Measurements from ENCODE around the gene MRPL28. TPM values are rescaled to one million over a fixed set of nuclear protein-coding genes. Genes with fewer than 3 reads are reported as not detected.
"Not testable (repeated sequence)": the region's sequence is repeated elsewhere in the genome, so short reads cannot be mapped to it uniquely, and the experiment has no call there.

MRPL28 gene
- total RNA-seq, 1 donor from 2014 or later, result 47.8 TPM

DNA sequence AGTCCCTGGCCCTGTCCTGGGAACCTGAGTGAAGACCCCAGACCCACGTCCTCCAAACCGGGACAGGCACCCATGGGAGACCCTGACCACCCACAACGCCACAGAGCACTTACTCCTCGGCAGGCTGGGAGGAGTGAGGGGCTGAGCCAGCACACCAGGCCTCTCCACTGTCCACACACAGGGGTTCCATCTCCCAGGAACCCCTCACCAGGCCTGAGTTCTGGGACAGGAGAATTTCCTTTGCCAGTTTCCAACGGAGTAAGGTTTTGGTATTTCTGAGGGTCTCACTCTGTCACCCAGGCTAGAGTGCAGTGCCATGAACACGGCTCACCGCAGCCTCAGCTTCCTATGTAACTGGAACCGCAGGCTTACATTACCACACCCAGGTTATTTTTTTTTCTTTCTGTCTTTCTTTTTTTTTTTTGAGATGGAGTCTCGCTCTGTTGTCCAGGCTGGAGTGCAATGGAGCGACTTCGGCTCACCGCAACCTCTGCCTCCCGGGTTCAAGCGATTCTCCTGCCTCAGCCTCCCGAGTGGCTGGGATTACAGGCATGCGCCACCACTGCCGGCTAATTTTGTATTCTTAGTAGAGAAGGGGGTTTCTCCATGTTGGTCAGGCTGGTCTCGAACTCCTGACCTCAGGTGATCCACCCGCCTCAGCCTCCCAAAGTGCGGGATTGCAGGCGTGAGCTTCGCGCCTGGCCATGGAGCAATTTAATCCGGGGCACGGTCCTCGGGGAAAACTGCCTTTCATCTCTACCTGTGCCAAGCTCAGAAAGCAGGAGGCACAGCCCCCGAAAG is 9.8 kb upstream of the MRPL28 start:
- no peaks in the 10 kb centered on the region for H3K9me3 ChIP-seq
- intact Hi-C loops (cut with DNase I), result loop anchor here (5.0 kb wide), 3 partner anchors 42 to 207 kb away; partner anchors contain the start of gene CAPN15
- TF ChIP-seq, protein P1, sequence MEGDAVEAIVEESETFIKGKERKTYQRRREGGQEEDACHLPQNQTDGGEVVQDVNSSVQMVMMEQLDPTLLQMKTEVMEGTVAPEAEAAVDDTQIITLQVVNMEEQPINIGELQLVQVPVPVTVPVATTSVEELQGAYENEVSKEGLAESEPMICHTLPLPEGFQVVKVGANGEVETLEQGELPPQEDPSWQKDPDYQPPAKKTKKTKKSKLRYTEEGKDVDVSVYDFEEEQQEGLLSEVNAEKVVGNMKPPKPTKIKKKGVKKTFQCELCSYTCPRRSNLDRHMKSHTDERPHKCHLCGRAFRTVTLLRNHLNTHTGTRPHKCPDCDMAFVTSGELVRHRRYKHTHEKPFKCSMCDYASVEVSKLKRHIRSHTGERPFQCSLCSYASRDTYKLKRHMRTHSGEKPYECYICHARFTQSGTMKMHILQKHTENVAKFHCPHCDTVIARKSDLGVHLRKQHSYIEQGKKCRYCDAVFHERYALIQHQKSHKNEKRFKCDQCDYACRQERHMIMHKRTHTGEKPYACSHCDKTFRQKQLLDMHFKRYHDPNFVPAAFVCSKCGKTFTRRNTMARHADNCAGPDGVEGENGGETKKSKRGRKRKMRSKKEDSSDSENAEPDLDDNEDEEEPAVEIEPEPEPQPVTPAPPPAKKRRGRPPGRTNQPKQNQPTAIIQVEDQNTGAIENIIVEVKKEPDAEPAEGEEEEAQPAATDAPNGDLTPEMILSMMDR (IDR thresholded peaks at IDR 0.05), result no peak
- no peaks in the 10 kb centered on the region for H3K27me3 ChIP-seq
- peak overlapping the region; percentile 86 to 98 for H3K4me3 ChIP-seq
- no peak for DNase-seq (ENCODE audit: low spot score in 2 of 2)
- peaks cover 5 to 12% of the 10 kb centered on the region in 2 donors for H3K4me1 ChIP-seq
- peaks cover 19 to 20% of the 10 kb centered on the region in 2 donors for H3K36me3 ChIP-seq
- H3K27ac ChIP-seq, result no peak overlapping the region

DNA sequence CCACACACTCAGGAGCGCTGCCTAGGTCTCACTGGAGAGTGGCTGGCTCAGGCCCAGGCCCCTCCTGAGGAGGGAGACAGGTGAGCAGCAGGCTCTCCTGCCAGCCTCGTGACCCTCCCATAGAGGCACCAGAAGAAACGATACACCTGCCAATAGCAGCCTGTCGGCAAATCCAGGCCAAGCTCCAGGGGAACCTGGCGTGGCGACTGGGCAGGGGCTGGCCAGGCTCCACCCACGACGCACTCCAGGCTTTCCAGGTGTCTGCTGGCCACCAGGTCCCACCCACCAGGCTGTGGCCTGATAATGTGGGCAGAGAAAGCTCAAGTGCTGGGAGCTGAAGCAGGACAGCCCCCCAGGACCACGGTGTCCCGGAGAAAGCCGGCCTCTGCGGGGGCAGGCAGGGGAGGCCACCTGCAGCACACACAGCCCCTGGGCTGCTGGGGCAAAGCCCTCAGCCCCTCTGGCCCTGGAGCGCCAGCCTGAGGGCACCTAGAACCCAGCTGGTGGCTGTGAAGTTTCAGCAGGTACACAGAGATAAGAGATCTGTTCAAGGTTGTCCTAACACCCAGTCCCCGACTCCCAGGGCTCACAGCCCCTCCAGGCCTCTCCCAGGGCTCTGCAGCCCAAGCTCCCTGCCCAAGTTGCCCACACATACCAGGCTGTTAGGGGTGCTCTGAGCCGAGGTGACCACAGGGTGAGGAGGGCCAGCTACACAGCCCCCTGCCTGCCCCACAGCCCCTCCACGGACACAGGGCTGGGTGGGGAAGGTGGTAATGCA is 9.0 kb upstream of the MRPL28 start:
- intact Hi-C loops (cut with DNase I), result no loop called here
- Histone ChIP-seq H3K9me3 (no peaks in the 10 kb centered on the region), H3K4me3 (no peak overlapping the region), H3K27me3 (no peaks in the 10 kb centered on the region), H3K4me1 (peaks cover 5 to 12% of the 10 kb centered on the region in 2 donors), H3K27ac (no peak overlapping the region), H3K36me3 (peaks cover 27 to 28% of the 10 kb centered on the region in 2 donors)
- TF ChIP-seq, protein P1 (IDR thresholded peaks at IDR 0.05), result no peak
- no peak for DNase-seq (ENCODE audit: low spot score in 2 of 2)

DNA sequence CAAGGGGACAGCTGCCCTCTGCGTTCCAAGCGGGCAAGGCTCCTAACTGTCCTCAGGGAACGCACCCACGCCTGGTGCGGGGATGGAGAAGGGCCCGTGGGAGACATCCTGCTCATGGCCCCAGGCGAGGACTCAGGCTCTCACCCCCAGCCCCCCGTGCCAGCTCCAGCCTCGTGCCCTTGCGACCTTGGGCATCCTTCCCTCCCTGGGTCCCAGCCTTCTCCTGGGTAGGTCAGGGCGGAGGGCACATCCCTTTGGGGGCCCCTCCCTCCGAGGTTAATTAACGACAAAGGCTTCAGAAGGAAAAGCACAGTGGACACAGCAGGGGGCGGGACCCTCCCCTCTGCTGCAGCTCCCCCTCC is 8.5 kb upstream of the MRPL28 start:
- no peaks in the 10 kb centered on the region for H3K27me3 ChIP-seq
- H3K4me3 ChIP-seq, result no peak overlapping the region
- peaks cover 5 to 12% of the 10 kb centered on the region in 2 donors for H3K4me1 ChIP-seq
- intact Hi-C loops (cut with DNase I), result no loop called here
- no peak overlapping the region for H3K27ac ChIP-seq
- H3K36me3 ChIP-seq, result peaks cover 30 to 33% of the 10 kb centered on the region in 2 donors
- DNase-seq (ENCODE audit: low spot score in 2 of 2), result no peak
- no peaks in the 10 kb centered on the region for H3K9me3 ChIP-seq
- TF ChIP-seq, protein P1 (IDR thresholded peaks at IDR 0.05), result no peak

DNA sequence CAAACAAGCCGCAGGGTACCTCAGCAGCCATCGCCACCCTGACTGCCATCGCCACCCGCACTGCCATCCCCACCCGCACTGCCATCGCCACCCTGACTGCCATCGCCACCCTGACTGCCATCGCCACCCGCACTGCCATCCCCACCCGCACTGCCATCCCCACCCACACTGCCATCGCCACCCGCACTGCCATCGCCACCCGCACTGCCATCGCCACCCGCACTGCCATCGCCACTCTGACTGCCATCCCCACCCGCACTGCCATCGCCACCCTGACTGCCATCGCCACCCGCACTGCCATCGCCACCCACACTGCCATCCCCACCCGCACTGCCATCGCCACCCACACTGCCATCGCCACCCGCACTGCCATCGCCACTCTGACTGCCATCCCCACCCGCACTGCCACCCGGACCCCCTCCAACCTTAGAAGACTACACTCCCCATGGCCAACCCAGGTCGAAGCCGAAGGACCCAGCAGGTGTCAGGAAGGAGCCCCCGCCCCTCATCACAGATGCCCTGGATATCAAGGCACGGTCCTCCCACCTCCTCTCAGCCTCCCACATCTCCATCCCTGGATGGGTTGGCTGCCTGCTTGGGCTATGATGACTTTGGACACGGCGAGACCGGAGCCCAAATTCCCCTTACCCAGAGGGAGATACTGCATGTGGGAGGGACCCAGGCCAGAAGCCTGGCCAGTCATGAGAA is 7.9 kb upstream of the MRPL28 start:
- intact Hi-C loops (cut with DNase I); DNase-seq (ENCODE audit: low spot score in 2 of 2); H3K9me3 ChIP-seq; H3K27ac ChIP-seq; H3K27me3 ChIP-seq; H3K4me3 ChIP-seq: not testable (repeated sequence)
- H3K4me1 ChIP-seq, result peaks cover 5 to 12% of the 10 kb centered on the region in 2 donors
- H3K36me3 ChIP-seq, result peaks cover 33 to 38% of the 10 kb centered on the region in 2 donors

DNA sequence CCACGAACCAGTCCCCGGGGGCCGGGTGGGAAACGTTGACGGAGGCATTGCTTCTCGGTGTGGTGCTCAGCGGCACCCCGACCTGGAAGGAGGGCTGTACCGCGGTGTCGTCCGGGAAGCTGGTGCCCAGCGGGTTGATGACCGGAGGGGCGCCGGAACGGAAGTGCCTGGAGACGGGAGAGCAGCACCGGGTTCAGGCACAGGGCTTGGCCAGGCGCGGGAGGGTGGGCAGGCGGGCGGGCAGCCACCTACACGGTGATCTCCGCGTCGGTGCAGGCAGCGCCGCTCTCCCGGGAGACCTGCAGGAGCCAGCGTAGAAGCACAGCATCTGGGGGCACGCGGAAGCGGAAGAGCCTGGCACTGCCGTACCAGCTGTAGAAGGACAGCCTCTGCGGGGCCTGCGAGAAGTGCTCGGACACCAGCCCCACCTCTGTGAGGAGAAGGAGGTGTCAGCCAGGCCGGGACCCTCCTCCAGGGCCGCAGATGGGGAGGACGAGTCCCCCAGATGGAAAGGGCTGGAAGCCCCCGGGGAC is 7.1 kb upstream of the MRPL28 start:
- intact Hi-C loops (cut with DNase I), result no loop called here
- no peak overlapping the region for H3K27ac ChIP-seq
- peaks cover 5 to 12% of the 10 kb centered on the region in 2 donors for H3K4me1 ChIP-seq
- no peaks in the 10 kb centered on the region for H3K27me3 ChIP-seq
- H3K9me3 ChIP-seq, result no peaks in the 10 kb centered on the region
- no peak for DNase-seq (ENCODE audit: low spot score in 2 of 2)
- peaks cover 39 to 44% of the 10 kb centered on the region in 2 donors for H3K36me3 ChIP-seq
- TF ChIP-seq, protein P1 (IDR thresholded peaks at IDR 0.05), result no peak
- no peak overlapping the region for H3K4me3 ChIP-seq
